B cell (primary cell): ENCODE results near the gene MPP2. TPM values are rescaled to one million over a fixed set of nuclear protein-coding genes. Genes with fewer than 3 reads are reported as not detected.

Source experiments
- ATAC-seq: fragments of 200-7000 bp; cut with Tn5 transposase; one replicate; pipeline ENCODE4 v1.10.0; 2021; ENCODE audit warnings: low read depth, mild to moderate bottlenecking, moderate number of reproducible peaks, moderate library complexity
- CTCF ChIA-PET: fragments of 350-600 bp; sonication (Branson Sonifier 250); formaldehyde crosslinking; loops from one replicate; lab custom pipeline; 2021; ENCODE audit warnings: antibody characterized with exemption, inconsistent platforms; lab: Charles Lee
- POLR2A ChIA-PET: fragments of 350-600 bp; sonication (Branson Sonifier 250); formaldehyde crosslinking; loops from one replicate; lab custom pipeline; 2021; ENCODE audit warnings: antibody characterized with exemption; lab: Charles Lee
- DNase-seq: peaks from one replicate; pipeline ENCODE4 v3.0.0; 2013
- H2AFZ ChIP-seq: 2 replicates; pipeline ENCODE4 v1.6.1; 2012; ENCODE audit warnings: mild to moderate bottlenecking, low read depth, low read length; ENCODE audit not compliant: insufficient read depth, poor library complexity, severe bottlenecking
- H3K27ac ChIP-seq, 2 donors: 1 replicate in 1 of 2; 2 replicates in 1 of 2; pipeline ENCODE4 v1.5.1; 2012 to 2013; ENCODE audit warnings: low read length in 2 of 2, mild to moderate bottlenecking in 2 of 2, moderate library complexity in 1 of 2
- H3K27me3 ChIP-seq, 4 experiments: fragments of 200-600 bp in 1 of 4; sonication (generic) in 1 of 4; replicated peaks in 1 of 4; 1 replicate in 2 of 4; 2 replicates in 2 of 4; pipeline versions ENCODE4 v1.6.1 to v1.7.0; 2013 to 2016; ENCODE audit warnings: low read length in 3 of 4, mild to moderate bottlenecking in 2 of 4, mixed read lengths in 1 of 4, moderate library complexity in 1 of 4; ENCODE audit not compliant: insufficient read depth in 4 of 4, control insufficient read depth in 3 of 4; ENCODE audit errors: control extremely low read depth in 1 of 4
- H3K36me3 ChIP-seq, 2 experiments: replicated peaks in 1 of 2; 1 replicate in 1 of 2; 2 replicates in 1 of 2; pipeline versions ENCODE4 v1.6.1 to v1.7.1; 2013; ENCODE audit warnings: low read length in 1 of 2; ENCODE audit not compliant: insufficient read depth in 2 of 2, control insufficient read depth in 1 of 2; ENCODE audit errors: control extremely low read depth in 1 of 2, extremely low read depth in 1 of 2
- H3K4me1 ChIP-seq, 2 donors: fragments of 200-600 bp in 1 of 2; sonication (generic) in 1 of 2; 1 replicate in 1 of 2; 2 replicates in 1 of 2; pipeline versions ENCODE4 v1.5.1 to v1.6.1; 2013 to 2017; ENCODE audit warnings: low read length in 2 of 2; ENCODE audit not compliant: control insufficient read depth in 2 of 2, insufficient read depth in 2 of 2
- H3K4me2 ChIP-seq: replicated peaks from 2 replicates; pipeline ENCODE3; 2012; ENCODE audit warnings: mild to moderate bottlenecking, low read depth, low read length; ENCODE audit not compliant: poor library complexity, severe bottlenecking
- H3K4me3 ChIP-seq, 5 experiments: fragments of 200-600 bp in 1 of 5; sonication (generic) in 1 of 5; 1 replicate in 3 of 5; 2 replicates in 2 of 5; pipeline versions ENCODE4 v1.5.1 to v1.7.0; 2011 to 2016; ENCODE audit warnings: low read length in 4 of 5, mild to moderate bottlenecking in 4 of 5, low read depth in 2 of 5, control low read depth in 1 of 5, moderate library complexity in 1 of 5; ENCODE audit not compliant: insufficient read depth in 1 of 5; ENCODE audit errors: control extremely low read depth in 1 of 5, extremely low read depth in 1 of 5
- H3K79me2 ChIP-seq: fragments of 200-600 bp; sonication (generic); one replicate; pipeline ENCODE4 v1.6.0; 2016; ENCODE audit warnings: low read length; ENCODE audit not compliant: control insufficient read depth, insufficient read depth
- H3K9ac ChIP-seq: fragments of 200-600 bp; sonication (generic); 2 replicates; pipeline ENCODE4 v1.6.1; 2017; ENCODE audit warnings: mild to moderate bottlenecking, low read length, moderate library complexity
- H3K9me3 ChIP-seq, 3 donors: one replicate each; pipeline versions ENCODE4 v1.6.1 to v1.7.1; 2013; ENCODE audit warnings: low read length in 2 of 3; ENCODE audit not compliant: control insufficient read depth in 2 of 3, insufficient read depth in 1 of 3; ENCODE audit errors: control extremely low read depth in 1 of 3
- H4K20me1 ChIP-seq: 2 replicates; pipeline ENCODE4 v1.6.0; 2012; ENCODE audit warnings: mild to moderate bottlenecking, low read length; ENCODE audit not compliant: insufficient read depth, control insufficient read depth, poor library complexity, severe bottlenecking
- H3K27ac Mint-ChIP-seq: one replicate; pipeline ENCODE4 v1.8.0; 2021; ENCODE audit warnings: mixed read lengths
- H3K27me3 Mint-ChIP-seq: one replicate; pipeline ENCODE4 v1.8.0; 2021; ENCODE audit warnings: mixed read lengths
- H3K4me1 Mint-ChIP-seq: one replicate; pipeline ENCODE4 v1.8.0; 2021; ENCODE audit warnings: mixed read lengths
- H3K4me3 Mint-ChIP-seq: one replicate; pipeline ENCODE4 v1.8.0; 2021; ENCODE audit warnings: mixed read lengths
- H3K9me3 Mint-ChIP-seq: one replicate; pipeline ENCODE4 v1.8.0; 2022; ENCODE audit warnings: mixed read lengths; ENCODE audit not compliant: insufficient read depth
- CTCF ChIP-seq: fragments of 200-600 bp; IDR thresholded peaks from one replicate; pipeline ENCODE4 v1.8.0; 2022; ENCODE audit warnings: antibody characterized with exemption, mild to moderate bottlenecking
- EZH2 ChIP-seq: IDR thresholded peaks from 2 replicates; pipeline ENCODE4 v1.6.1; 2012; ENCODE audit warnings: borderline replicate concordance, low read depth, mild to moderate bottlenecking, moderate library complexity, low read length; ENCODE audit not compliant: insufficient read depth, poor library complexity, severe bottlenecking
- WGBS: methylation state at CpG from one replicate; pipeline ENCODE4 v1.1.5; 2013; ENCODE audit warnings: missing lambda C conversion rate; ENCODE audit not compliant: insufficient coverage; 5-methylcytosine and 5-hydroxymethylcytosine counted together
- intact Hi-C: fragments of 100-400 bp; cut with micrococcal nuclease; formaldehyde crosslinking; loops from one replicate; pipeline ENCODE4 v1.10.0; 2022
- polyA plus RNA-seq: library from polyadenylated mRNA; depleted of rRNA; stranded (reverse); fragments of >200 nt; gene quantifications from 2 replicates; pipeline ENCODE4 v1.2.3, GENCODE V29; 2012
- total RNA-seq, 2 donors: library from RNA; stranded (reverse); fragments of 120-200 nt in 1 of 2; gene quantifications; 1 replicate in 1 of 2; 2 replicates in 1 of 2; pipeline versions ENCODE4 v1.2.3 to v1.2.4, GENCODE V29; 2013 to 2022

MPP2 gene
- total and polyA plus RNA-seq, 2 donors (not counting 1 experiment from before 2014, with no cell fraction given), result 0.15 TPM; not detected in 1

GRCh38 chr17:43956222-43956621 lies 48.9 kb upstream of the MPP2 start:
- WGBS, result 85% methylated on average over 3 of the region's 8 CpGs
- Histone ChIP-seq H3K27me3 (peaks cover 0 to 49% (median 18%) of the 10 kb centered on the region in 4 experiments), H3K4me2 (no peak overlapping the region), H2AFZ (no peak overlapping the region), H3K9ac (no peak overlapping the region), H3K27ac (no peak overlapping the region), H3K4me3 (no peak overlapping the region), H3K9me3 (peaks cover 0 to 10% (median 0%) of the 10 kb centered on the region in 3 donors), H3K79me2 (no peaks in the 10 kb centered on the region), H4K20me1 (no peaks in the 10 kb centered on the region), H3K4me1 (peaks cover 11 to 13% of the 10 kb centered on the region in 2 donors), H3K36me3 (no peaks in the 10 kb centered on the region)
- peaks cover 4% of the 10 kb centered on the region for H3K4me1 Mint-ChIP-seq
- POLR2A ChIA-PET, result no interaction called here
- DNase-seq, result no peak
- no peak overlapping the region for H3K4me3 Mint-ChIP-seq
- H3K9me3 Mint-ChIP-seq, result no peaks in the 10 kb centered on the region
- no peak for ATAC-seq
- CTCF ChIA-PET, result no interaction called here
- peaks cover 40% of the 10 kb centered on the region for H3K27me3 Mint-ChIP-seq
- no peak for TF ChIP-seq CTCF
- no peak for TF ChIP-seq EZH2
- H3K27ac Mint-ChIP-seq, result no peak overlapping the region
- intact Hi-C loops, result no loop called here

GRCh38 chr17:43953746-43954145 lies 46.4 kb upstream of the MPP2 start, which contains the start of gene PYY:
Gene PYY, minus strand, starts transcription at chr17:43953940. Its CDS starts 457 bp downstream, at chr17:43953483.
- H3K27me3 ChIP-seq, result peaks cover 0 to 52% (median 18%) of the 10 kb centered on the region in 4 experiments

More at GRCh38 chr17:43953746-43954145, 46.4 kb upstream of the MPP2 start, which contains the start of gene PYY:
- ATAC-seq, result no peak
- Histone ChIP-seq H3K79me2 (no peaks in the 10 kb centered on the region), H3K27ac (no peak within 1 kb of the TSS), H3K4me2 (peak within 1 kb of the TSS; percentile 60), H4K20me1 (no peaks in the 10 kb centered on the region), H3K36me3 (no peaks in the 10 kb centered on the region), H3K9me3 (peaks cover 0 to 10% (median 0%) of the 10 kb centered on the region in 3 donors), H3K9ac (no peak within 1 kb of the TSS), H2AFZ (peak within 1 kb of the TSS; percentile 49), H3K4me3 (no peak within 1 kb of the TSS), H3K4me1 (peaks cover 11 to 13% of the 10 kb centered on the region in 2 donors)
- Mint-ChIP-seq H3K27ac (no peak within 1 kb of the TSS), H3K27me3 (peaks cover 55% of the 10 kb centered on the region), H3K4me1 (peaks cover 4% of the 10 kb centered on the region), H3K4me3 (peak within 1 kb of the TSS; percentile 59), H3K9me3 (no peaks in the 10 kb centered on the region)
- 68% methylated on average over 6 of the region's 11 CpGs for WGBS
- TF ChIP-seq EZH2 (no peak), CTCF (no peak)
- POLR2A ChIA-PET, result no interaction called here
- CTCF ChIA-PET, result interaction anchor here (1.7 kb wide), 1 partner anchor 10 kb away, joined by 7 read pairs; no protein-coding TSS in a partner anchor
- intact Hi-C loops, result no loop called here
- DNase-seq, result no peak
